Thyroid gland (tissue), 4 donors: ENCODE data around the gene PAX3. TPM values are rescaled to one million over a fixed set of nuclear protein-coding genes. Genes with fewer than 3 reads are reported as not detected.

Source experiments
- DNase-seq, 2 donors: peaks; one replicate each; pipeline ENCODE4 v3.0.0-alpha.2; 2019
- H3K27ac ChIP-seq, 3 donors: fragments of 200-600 bp; sonication (generic); 1 replicate in 2 of 3; 2 replicates in 1 of 3; pipeline ENCODE4 v1.5.1; 2016 to 2019; ENCODE audit warnings: mild to moderate bottlenecking in 1 of 3, moderate library complexity in 1 of 3
- H3K27me3 ChIP-seq: fragments of 200-600 bp; sonication (generic); one replicate; pipeline ENCODE4 v1.5.1; 2019
- H3K36me3 ChIP-seq, 2 donors: fragments of 200-600 bp; sonication (generic); one replicate each; pipeline ENCODE4 v1.5.1; 2016 to 2019
- H3K4me1 ChIP-seq, 2 donors: fragments of 200-600 bp; sonication (generic); one replicate each; pipeline ENCODE4 v1.5.1; 2017 to 2019
- H3K4me3 ChIP-seq, 3 donors: fragments of 200-600 bp; sonication (generic); replicated peaks in 1 of 3; 1 replicate in 2 of 3; 2 replicates in 1 of 3; pipeline ENCODE4 v1.5.1; 2016; ENCODE audit warnings: mild to moderate bottlenecking in 1 of 3
- H3K9me3 ChIP-seq: fragments of 200-600 bp; sonication (generic); one replicate; pipeline ENCODE4 v1.5.1; 2017
- POLR2A ChIP-seq, 2 donors: fragments of 450-650 bp; IDR thresholded peaks; one replicate each; pipeline ENCODE4 v1.6.1; 2017; ENCODE audit warnings: antibody characterized with exemption in 2 of 2, mild to moderate bottlenecking in 2 of 2, moderate library complexity in 1 of 2
- WGBS, 2 donors: methylation state at CpG; one replicate each; pipeline ENCODE4 v1.1.5; 2017; 5-methylcytosine and 5-hydroxymethylcytosine counted together
- intact Hi-C: fragments of 100-400 bp; cut with DNase I; formaldehyde crosslinking; loops from one replicate; pipeline ENCODE4 v1.15.1; 2023
- total RNA-seq, 4 donors: library from RNA; depleted of rRNA; stranded (reverse); fragments of >200 nt; gene quantifications; one replicate each; pipeline ENCODE4 v1.2.3, GENCODE V29; 2016
- TF ChIP-seq, protein P1 (sequence below), 6 experiments: fragments of 200-600 bp in 3 of 6; fragments of 450-650 bp in 3 of 6; sonication (generic) in 3 of 6; IDR thresholded peaks; one replicate each; pipeline ENCODE4 v1.5.1; 2016 to 2019; ENCODE audit warnings: antibody characterized with exemption in 6 of 6, mild to moderate bottlenecking in 2 of 6, inconsistent platforms in 1 of 6, moderate library complexity in 1 of 6

PAX3 gene
- total RNA-seq, 4 donors from 2014 or later, result not detected

DNA sequence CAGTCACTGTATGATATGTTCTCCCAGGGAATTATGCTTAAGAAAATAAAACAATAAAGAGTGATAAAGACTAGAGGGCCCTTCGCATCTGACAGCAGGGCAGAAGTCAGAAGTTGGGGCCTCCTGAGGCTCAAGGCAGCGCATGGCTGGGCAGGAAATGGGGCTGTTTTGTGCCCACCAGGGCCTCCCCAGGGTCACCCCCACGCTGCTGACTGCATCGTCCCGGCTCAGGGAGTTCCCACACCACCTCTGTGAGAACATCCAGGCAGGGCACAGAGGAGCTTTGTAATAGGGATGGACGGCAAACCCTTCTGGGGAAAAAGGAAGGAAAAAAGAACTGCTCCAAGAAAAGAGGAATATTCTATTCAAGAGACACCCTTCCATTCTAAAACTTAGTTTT is 41.2 kb downstream of the PAX3 start:
- TF ChIP-seq POLR2A (IDR thresholded peaks at IDR 0.05), result no peak
- DNase-seq, result no peak
- Histone ChIP-seq H3K27ac (no peak overlapping the region), H3K36me3 (no peaks in the 10 kb centered on the region), H3K27me3 (no peaks in the 10 kb centered on the region), H3K4me3 (no peak overlapping the region), H3K9me3 (no peaks in the 10 kb centered on the region), H3K4me1 (no peaks in the 10 kb centered on the region)
- intact Hi-C loops, result no loop called here
- 39 to 45% methylated on average over 6 of the region's 6 CpGs for WGBS, 2 donors

DNA sequence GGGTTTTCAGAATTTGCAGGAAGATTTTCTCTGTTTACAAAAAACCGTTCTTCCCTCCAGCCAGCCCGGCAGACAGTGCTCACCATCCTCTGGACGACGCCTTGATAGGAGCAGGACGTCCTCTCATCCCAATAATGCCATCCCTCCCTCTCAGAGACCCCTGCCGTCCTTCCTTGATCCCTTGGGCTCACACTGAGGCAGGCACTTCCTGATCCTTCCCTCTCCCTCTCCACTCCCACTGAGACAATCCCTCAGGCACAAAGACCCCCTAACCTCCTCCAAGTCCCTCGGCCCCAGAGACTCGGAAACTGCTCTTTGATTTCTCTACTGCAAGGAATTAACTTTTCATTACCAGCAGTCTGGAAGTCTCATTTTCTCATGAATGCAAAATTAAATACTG is 42.5 kb downstream of the PAX3 start:
- no peak for DNase-seq
- TF ChIP-seq, protein P1, sequence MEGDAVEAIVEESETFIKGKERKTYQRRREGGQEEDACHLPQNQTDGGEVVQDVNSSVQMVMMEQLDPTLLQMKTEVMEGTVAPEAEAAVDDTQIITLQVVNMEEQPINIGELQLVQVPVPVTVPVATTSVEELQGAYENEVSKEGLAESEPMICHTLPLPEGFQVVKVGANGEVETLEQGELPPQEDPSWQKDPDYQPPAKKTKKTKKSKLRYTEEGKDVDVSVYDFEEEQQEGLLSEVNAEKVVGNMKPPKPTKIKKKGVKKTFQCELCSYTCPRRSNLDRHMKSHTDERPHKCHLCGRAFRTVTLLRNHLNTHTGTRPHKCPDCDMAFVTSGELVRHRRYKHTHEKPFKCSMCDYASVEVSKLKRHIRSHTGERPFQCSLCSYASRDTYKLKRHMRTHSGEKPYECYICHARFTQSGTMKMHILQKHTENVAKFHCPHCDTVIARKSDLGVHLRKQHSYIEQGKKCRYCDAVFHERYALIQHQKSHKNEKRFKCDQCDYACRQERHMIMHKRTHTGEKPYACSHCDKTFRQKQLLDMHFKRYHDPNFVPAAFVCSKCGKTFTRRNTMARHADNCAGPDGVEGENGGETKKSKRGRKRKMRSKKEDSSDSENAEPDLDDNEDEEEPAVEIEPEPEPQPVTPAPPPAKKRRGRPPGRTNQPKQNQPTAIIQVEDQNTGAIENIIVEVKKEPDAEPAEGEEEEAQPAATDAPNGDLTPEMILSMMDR (IDR thresholded peaks at IDR 0.05), result no peak
- no peak for TF ChIP-seq POLR2A (IDR thresholded peaks at IDR 0.05)
- WGBS, 2 donors, result 34% methylated on average over 8 of the region's 8 CpGs
- H3K27ac ChIP-seq, result no peak overlapping the region
- intact Hi-C loops, result no loop called here
- no peak overlapping the region for H3K4me3 ChIP-seq
- H3K4me1 ChIP-seq, result no peaks in the 10 kb centered on the region
- no peaks in the 10 kb centered on the region for H3K36me3 ChIP-seq
- no peaks in the 10 kb centered on the region for H3K9me3 ChIP-seq
- H3K27me3 ChIP-seq, result no peaks in the 10 kb centered on the region

DNA sequence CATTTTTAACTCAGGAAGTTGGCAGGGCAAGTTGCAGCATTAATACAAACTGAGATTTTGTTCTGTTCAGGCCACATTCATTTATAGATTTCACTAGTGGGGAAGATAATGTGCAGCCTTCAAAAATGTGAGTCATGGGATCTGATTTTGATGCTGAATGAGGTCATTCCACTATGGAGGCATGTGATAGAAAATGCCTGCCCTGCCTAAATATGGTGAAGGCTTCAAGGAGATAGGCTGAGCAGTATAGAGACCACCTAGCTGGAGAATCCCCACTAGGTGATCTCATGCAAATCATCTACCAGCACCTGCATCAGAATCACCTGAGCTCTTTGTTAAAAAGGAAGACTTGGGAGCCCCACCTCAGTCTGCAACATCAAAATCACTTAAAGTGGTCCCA is 43.7 kb downstream of the PAX3 start:
- no peaks in the 10 kb centered on the region for H3K4me1 ChIP-seq
- intact Hi-C loops, result no loop called here
- H3K27me3 ChIP-seq, result no peaks in the 10 kb centered on the region
- H3K27ac ChIP-seq, result no peak overlapping the region
- H3K36me3 ChIP-seq, result no peaks in the 10 kb centered on the region
- H3K9me3 ChIP-seq, result no peaks in the 10 kb centered on the region
- no peak for DNase-seq
- TF ChIP-seq POLR2A (IDR thresholded peaks at IDR 0.05), result no peak
- TF ChIP-seq, protein P1 (IDR thresholded peaks at IDR 0.05), result no peak
- no peak overlapping the region for H3K4me3 ChIP-seq

DNA sequence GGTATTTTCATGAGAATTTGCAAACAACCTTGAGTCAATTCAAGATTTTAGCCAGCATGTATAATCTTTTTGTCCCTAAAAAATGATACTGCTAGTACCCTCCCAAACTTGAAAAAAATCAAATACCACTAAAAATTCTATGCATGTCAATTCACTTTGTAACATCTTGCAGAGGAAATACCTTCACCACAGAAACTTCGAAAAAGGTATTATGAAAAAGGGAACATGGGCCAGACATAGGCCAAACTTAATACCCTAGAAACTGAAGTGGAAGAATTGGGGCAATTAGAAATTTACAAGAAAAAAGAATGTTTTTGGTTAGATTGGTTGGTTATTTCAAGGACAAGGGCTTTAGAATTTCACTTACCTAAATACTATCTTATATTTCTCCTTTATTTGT is 48.5 kb downstream of the PAX3 start:
- Histone ChIP-seq H3K4me3 (no peak overlapping the region), H3K36me3 (no peaks in the 10 kb centered on the region), H3K4me1 (no peaks in the 10 kb centered on the region), H3K27ac (no peak overlapping the region), H3K27me3 (no peaks in the 10 kb centered on the region), H3K9me3 (no peaks in the 10 kb centered on the region)
- TF ChIP-seq, protein P1 (IDR thresholded peaks at IDR 0.05), result no peak
- TF ChIP-seq POLR2A (IDR thresholded peaks at IDR 0.05), result no peak
- intact Hi-C loops, result no loop called here
- DNase-seq, result no peak
- WGBS, 2 donors, result 46 to 80% methylated on average over 1 of the region's 1 CpG

DNA sequence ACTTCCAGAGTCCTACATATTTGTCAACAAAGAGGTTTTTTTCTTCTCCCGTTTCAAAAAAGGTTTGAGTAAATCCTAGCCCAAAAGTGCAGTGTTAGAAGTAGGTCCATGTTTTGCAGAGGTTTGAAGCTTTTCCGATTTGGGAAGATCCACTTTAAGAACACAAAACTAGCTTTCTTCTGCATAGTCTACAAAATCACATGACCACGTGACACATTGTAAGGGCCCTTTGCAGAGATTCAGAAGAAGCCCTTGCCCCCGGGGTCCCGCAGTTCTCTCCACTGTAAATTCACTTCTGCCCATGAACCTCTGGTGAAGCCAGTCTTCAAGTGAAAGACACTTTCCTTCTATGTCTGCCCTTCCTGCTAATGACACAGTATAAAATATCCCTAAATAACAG is 49.4 kb downstream of the PAX3 start:
- no peak overlapping the region for H3K4me3 ChIP-seq
- DNase-seq, result no peak
- no peak overlapping the region for H3K27ac ChIP-seq
- no peaks in the 10 kb centered on the region for H3K4me1 ChIP-seq
- WGBS, 2 donors, result 78 to 79% methylated on average over 5 of the region's 5 CpGs
- intact Hi-C loops, result no loop called here
- TF ChIP-seq, protein P1 (IDR thresholded peaks at IDR 0.05), result no peak
- no peak for TF ChIP-seq POLR2A (IDR thresholded peaks at IDR 0.05)
- no peaks in the 10 kb centered on the region for H3K36me3 ChIP-seq
- no peaks in the 10 kb centered on the region for H3K27me3 ChIP-seq
- no peaks in the 10 kb centered on the region for H3K9me3 ChIP-seq

DNA sequence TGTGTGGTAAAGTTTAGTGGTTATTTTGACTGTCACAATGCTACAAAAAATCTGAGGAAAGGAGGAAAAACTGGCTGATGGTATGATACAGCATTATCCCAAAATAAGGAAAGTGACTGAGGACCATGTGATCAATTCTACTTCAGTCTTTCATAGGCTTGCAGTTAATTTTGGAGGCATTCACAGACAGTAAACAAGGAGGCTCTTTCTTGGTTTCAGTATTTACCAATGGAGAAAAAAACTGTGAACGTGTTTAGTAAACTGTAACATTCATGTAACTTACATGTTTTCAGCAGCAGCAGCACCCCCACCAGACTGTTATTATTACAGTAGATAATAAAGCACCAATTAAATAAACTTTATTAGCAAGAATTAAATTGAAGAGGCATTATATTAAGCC is 50.0 kb downstream of the PAX3 start:
- intact Hi-C loops, result no loop called here
- no peak overlapping the region for H3K27ac ChIP-seq
- H3K27me3 ChIP-seq, result no peaks in the 10 kb centered on the region
- WGBS, 2 donors, result 82 to 84% methylated on average over 1 of the region's 1 CpG
- no peak overlapping the region for H3K4me3 ChIP-seq
- no peak for DNase-seq
- H3K4me1 ChIP-seq, result no peaks in the 10 kb centered on the region
- no peak for TF ChIP-seq POLR2A (IDR thresholded peaks at IDR 0.05)
- TF ChIP-seq, protein P1 (IDR thresholded peaks at IDR 0.05), result no peak
- no peaks in the 10 kb centered on the region for H3K9me3 ChIP-seq
- H3K36me3 ChIP-seq, result no peaks in the 10 kb centered on the region
